ENCODE measurements around the gene C1QTNF3. TPM values are rescaled to one million over a fixed set of nuclear protein-coding genes. Genes with fewer than 3 reads are reported as not detected.

Gene C1QTNF3
- total and polyA plus RNA-seq, 2 experiments from 2014 or later, result 1.7 to 2.0 TPM

- Mint-ChIP-seq H3K9me3 (no peaks in the 10 kb centered on the region), H3K27me3 (ENCODE audit: insufficient read depth, low read depth, poor library complexity) (peaks cover 10% of the 10 kb centered on the region), H3K4me3 (peak within 1 kb of the TSS; percentile 91), H3K27ac (peak within 1 kb of the TSS; percentile 97), H3K36me3 (ENCODE audit: low read depth) (peaks cover 11% of the 10 kb centered on the region), H3K4me1 (peaks cover 12% of the 10 kb centered on the region)
- no peaks in the 10 kb centered on the region for H3K79me2 ChIP-seq (replicated peaks; ENCODE audit: insufficient read depth)
- 0 out of 2 replicates have a peak, but pooled peaks cover 3% of the 10 kb centered on the region for H3K36me3 ChIP-seq (ENCODE audit: insufficient read depth)
- H4K20me1 ChIP-seq (replicated peaks; ENCODE audit: insufficient read depth), result no peaks in the 10 kb centered on the region
- H3K4me3 ChIP-seq, result peak within 1 kb of the TSS; percentile 59
- H3K27me3 ChIP-seq (ENCODE audit: insufficient read depth), result no peaks in the 10 kb centered on the region
- peak within 1 kb of the TSS; percentile 89 for H2AFZ ChIP-seq
- peaks cover 5% of the 10 kb centered on the region; the same call in 1 of the 2 replicates for H3K4me1 ChIP-seq (ENCODE audit: insufficient read depth)
- peak; percentile 94 for DNase-seq (ENCODE audit: low spot score)
- ATAC-seq, result peak; percentile 93
- H3K9me2 ChIP-seq (ENCODE audit: insufficient read depth), result no peaks in the 10 kb centered on the region
- TF ChIP-seq POLR2AphosphoS5 (IDR thresholded peaks at IDR 0.05; ENCODE audit: low read depth) (peak; percentile 95), REST (IDR thresholded peaks at IDR 0.05; ENCODE audit: unreplicated experiment) (peak; percentile 26), CTCF (conservative IDR thresholded peaks at IDR 0.05; ENCODE audit: low read depth in 2 of 2) (no peak)
- H3F3A ChIP-seq (replicated peaks; ENCODE audit: low read depth), result no peaks in the 10 kb centered on the region
- peak within 1 kb of the TSS; percentile 78 for H3K4me2 ChIP-seq
- peak within 1 kb of the TSS; percentile 96 for H3K27ac ChIP-seq (ENCODE audit: low read depth)
Measured at GRCh38 chr5:34007621-34008600, 35.1 kb downstream of the C1QTNF3 start, which contains the start of gene AMACR. TSS of gene AMACR (minus strand) at chr5:34008050. CDS start at chr5:34008019, 31 bp downstream.

- Histone ChIP-seq H2AFZ (peak overlapping the region; percentile 89), H3K79me2 (replicated peaks; ENCODE audit: insufficient read depth) (no peaks in the 10 kb centered on the region), H3K4me2 (peak overlapping the region; percentile 78), H3K27ac (ENCODE audit: low read depth) (peak overlapping the region; percentile 82), H3K4me1 (ENCODE audit: insufficient read depth) (peaks cover 5% of the 10 kb centered on the region; the same call in 1 of the 2 replicates), H3K9me2 (ENCODE audit: insufficient read depth) (no peaks in the 10 kb centered on the region), H3K4me3 (peak overlapping the region; percentile 59), H3F3A (replicated peaks; ENCODE audit: low read depth) (no peaks in the 10 kb centered on the region), H4K20me1 (replicated peaks; ENCODE audit: insufficient read depth) (no peaks in the 10 kb centered on the region), H3K27me3 (ENCODE audit: insufficient read depth) (no peaks in the 10 kb centered on the region), H3K36me3 (ENCODE audit: insufficient read depth) (0 out of 2 replicates have a peak, but pooled peaks cover 3% of the 10 kb centered on the region)
- Mint-ChIP-seq H3K36me3 (ENCODE audit: low read depth) (peaks cover 11% of the 10 kb centered on the region), H3K9me3 (no peaks in the 10 kb centered on the region), H3K4me3 (peak overlapping the region; percentile 91), H3K4me1 (peaks cover 12% of the 10 kb centered on the region), H3K27ac (peak overlapping the region; percentile 94), H3K27me3 (ENCODE audit: insufficient read depth, low read depth, poor library complexity) (peaks cover 10% of the 10 kb centered on the region)
- DNase-seq (ENCODE audit: low spot score), result peak; percentile 24
- ATAC-seq, result peak; percentile 17
- TF ChIP-seq ZNF114 (CRISPR knock-in tag; IDR thresholded peaks at IDR 0.05) (no peak), ZNF331 (CRISPR knock-in tag; IDR thresholded peaks at IDR 0.05; ENCODE audit: low read depth) (no peak), REST (IDR thresholded peaks at IDR 0.05; ENCODE audit: unreplicated experiment) (no peak), JUNB (IDR thresholded peaks at IDR 0.05; ENCODE audit: unreplicated experiment) (no peak), CREB1 (CRISPR knock-in tag; IDR thresholded peaks at IDR 0.05; ENCODE audit: low read depth) (no peak)
Measured at GRCh38 chr5:34007201-34007620, 35.8 kb downstream of the C1QTNF3 start.

Data from GM23338 (cell line).